NCI-H345 treated with DMSO at 0.1 percent for 48 hours (cell line): ENCODE results near the gene CHST11.

Experiments
- DNase-seq: peaks from one replicate; lab custom pipeline; 2025; ENCODE audit not compliant: unreplicated experiment; lab: John Stamatoyannopoulos, UW

CHST11 gene

DNA sequence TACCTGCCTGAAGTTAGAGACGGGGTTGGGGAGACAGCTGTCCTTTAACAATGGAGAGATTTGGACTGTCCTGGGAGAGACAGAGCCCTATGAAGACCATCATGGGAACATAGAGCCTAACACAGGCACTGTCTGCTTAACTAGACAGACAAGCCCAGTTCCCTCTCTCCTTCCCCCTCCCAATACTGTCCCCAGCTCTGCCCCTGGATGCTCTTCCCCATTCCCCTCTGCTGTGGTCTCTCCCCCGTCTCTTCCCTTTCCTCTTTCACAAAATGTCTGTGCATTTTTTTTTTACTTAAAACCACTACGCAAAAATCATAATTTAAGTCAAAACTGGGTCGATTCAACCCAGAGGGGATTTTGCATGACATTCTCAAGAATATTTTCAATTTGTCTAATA is 232.9 kb downstream of the CHST11 start:
- no peak for DNase-seq

DNA sequence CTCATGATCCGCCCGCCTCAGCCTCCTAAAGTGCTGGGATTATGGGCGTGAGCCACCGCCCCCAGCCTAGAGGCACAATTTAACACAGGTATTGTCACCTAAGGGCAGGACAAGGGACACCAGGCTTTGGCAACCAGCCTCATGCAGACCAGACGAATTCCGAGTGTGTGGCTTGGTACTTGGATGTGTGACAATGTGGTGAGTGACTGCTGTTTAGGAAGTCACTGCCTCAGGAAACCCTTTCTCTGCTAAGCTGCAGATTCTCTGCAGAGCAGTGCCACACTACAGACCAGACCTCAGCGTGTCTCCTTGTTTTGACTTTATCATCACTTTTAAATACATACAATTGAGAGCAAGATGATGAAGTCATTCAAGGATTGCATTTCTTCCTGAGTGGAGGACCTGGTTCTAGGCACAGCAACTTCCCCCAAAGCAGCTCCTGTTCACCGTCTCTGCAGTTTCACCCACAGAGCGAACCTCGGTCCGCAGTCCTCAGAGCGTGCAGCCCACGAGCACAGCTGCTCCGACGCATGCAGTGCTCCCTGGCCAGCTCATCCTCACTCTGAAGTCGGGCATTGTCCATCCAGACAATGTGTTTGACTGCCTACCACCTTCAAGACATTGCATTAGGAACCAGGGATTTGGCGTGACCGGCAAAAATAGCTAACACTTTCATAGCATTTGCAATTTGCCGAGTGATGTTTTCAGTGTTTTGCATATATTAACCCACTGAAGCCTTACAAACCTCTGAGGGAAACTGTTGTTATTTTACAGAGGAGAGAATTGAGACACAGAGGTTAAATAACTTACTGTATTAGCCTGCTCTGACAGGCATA is 235.2 kb downstream of the CHST11 start:
- no peak for DNase-seq

DNA sequence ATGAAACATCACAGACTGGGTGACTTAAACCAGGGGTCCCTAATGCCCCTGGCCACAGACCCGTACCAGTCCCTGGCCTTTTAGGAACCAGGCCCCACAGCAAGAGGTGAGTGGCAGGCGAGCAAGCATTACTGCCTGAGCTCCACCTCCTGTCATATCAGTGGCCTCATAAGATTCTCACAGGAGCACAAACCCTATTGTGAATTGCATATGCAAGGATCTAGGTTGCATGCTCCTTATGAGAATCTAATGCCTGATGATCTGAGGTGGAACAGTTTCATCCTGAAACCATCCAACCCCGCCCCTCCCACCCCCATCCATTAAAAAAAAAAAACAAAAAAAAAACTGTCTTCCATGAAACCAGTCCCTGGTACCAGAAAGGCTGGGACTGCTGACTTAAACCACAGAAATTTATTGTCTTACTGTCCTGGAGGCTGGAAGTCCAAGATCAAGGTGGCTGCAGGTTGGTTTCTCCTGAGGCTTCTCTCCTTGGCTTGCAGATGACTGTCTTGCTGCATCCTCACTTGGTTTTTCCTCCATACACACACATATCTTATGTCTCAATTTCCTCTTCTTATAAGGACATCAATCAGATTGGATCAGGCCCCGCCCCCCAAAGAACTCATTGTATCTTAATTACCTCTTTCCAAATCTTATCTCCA is 235.9 kb downstream of the CHST11 start:
- no peak for DNase-seq

DNA sequence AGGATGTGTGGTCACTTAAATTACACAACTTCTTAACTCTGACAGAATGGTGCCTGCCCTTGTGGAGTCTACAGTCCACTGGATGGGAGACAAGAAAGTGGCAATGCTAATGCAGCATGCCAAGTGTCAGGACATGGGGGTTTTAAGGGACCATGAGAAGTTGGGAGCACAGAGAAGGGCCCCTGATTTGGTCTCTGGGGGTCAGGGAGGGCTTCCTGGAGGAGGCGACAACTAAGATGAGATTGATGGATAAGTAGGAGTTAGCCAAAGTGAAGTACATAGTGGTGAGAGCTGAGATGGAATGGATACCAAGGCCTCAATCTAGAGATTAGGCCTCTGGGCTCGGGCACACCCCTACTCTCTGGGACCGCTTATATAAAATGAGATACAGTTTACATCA is 236.7 kb downstream of the CHST11 start:
- no peak for DNase-seq

DNA sequence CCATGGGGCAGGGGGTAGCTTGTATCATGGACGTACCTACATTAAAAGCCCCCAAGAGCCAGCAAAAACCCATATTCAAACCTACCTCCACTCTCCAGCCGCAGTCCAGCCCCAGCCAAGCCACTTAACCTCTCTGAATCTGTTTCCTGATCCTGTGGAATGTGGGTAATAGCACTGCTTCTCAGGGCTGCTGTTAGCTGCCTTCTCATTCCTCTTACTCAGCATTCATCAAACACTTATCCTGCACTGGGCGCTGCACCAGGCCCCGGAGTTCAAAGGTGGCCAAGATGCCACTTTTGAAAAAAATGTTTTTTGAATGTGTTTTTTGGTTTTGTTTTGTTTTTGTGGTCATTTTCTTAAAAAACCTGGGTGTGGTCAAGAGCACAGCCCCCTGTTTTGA is 237.4 kb downstream of the CHST11 start:
- no peak for DNase-seq

DNA sequence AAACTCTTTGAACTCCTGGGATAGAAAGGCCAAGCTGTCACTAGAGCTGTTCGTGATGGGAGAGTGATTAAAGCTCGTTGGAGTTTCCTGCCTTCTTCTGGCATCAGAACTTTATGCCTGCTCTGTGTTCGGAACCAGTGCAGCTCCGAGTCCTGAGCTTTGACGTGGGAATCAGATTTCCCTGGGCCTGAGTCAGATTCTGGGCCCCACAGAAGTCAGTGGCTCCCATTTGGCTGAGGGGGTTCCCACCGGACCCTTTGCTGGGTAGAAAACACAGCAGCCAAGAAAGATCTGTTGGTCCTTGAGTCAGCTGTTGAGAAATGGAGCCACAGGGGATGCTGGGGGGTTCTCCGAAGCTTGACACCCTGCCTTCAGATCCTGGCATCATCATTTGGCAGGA is 238.0 kb downstream of the CHST11 start:
- no peak for DNase-seq

DNA sequence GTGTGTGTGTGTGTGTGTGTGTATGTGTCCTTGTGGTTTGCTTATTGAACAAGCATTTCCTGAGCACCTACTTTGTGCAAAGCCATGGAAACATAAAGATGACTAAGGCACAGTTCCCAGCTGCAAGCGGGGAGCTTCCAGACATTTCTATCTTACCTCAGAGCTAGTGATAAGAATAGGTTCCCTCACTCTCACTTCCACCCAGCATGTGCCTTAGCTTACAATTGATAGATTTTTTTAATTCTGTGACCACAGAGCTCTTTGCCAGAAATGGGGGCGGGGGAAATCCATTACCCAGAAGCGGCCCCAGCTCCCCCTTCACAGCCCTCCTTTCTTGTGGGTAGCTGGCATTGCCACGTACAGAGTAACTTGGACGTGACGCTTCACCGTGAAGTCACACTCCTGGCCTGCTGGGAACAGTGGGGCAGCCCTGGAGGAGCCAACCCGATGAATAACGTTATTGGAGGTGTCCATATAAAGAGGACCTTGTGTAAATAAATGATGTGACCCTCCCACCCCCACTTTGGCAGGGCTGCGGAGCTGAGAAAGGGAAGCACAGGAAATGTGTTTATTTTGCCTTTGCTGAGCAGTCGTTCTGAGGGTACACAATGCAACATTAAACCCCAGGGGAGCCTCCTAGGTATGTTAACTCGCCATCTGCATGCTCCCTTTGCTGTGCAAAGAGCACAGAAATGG is 238.9 kb downstream of the CHST11 start:
- peak; percentile 95 for DNase-seq

DNA sequence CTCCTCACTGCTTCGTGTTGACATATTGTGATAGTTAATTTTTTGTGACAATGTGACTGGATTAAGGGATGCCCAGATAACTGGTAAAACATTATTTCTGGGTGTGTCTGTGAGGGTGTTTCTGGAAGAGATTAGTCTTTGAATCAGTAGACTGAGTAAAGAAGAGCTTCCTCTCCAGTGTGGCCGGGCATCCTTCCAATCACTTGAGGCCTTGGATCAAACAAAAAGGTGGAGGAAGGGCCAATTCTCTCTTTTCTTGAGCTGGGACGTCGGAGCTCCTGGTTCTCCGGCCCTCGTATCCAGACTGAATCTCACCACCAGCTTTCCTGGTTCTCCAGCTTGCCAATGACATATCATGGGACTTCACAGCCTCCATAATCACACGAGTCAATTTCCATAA is 240.4 kb downstream of the CHST11 start:
- DNase-seq = no peak

DNA sequence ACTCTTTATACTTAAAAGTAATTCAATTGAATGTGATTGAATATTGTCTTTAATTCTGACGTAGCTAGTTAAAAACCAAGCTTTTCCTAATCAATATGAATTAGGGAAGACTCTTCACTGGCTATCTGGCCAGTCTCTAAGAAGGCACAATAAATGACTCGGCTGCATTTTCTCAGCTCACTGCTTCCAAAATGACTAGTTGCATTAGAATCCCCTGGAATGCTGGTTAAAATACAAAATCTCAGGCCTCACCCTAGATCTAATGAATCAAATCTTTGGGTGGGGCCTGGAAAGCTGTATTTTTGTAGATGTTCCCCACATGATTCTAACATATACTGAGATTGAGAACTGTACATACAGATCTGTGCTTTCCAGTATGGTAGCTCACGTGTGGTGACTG is 242.1 kb downstream of the CHST11 start:
- no peak for DNase-seq

DNA sequence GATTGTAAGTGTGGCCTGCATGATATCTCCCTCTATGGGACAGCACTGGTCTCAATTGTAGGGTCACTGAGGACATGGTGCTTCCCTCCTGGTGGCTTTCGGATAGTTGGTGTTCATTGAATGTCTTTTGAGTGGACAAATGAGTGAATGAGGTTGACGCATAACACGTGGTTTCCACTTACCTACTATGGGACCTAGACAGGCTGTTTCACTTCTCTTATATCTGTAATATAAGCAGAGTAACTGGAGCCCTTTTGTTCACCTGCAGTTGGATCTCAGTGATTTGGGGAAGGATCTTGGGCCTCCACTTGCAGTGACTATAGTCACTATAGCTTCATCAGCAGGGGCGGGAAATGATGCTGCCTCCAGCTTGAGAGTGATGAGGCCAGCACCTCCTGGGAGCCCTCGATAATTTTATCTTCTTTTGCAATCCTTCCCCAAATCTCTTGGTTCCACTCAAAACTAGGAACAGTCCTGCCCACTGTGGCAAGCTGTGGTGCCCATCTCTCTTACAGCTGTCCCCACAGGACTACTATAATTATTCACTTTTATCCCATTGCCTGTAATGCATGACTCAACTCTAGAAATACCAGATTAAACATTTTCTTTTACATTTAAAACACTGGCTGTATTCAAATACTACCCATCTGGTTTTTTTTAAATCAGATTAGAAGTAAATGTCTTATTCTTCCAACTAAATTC is 242.9 kb downstream of the CHST11 start:
- no peak for DNase-seq

DNA sequence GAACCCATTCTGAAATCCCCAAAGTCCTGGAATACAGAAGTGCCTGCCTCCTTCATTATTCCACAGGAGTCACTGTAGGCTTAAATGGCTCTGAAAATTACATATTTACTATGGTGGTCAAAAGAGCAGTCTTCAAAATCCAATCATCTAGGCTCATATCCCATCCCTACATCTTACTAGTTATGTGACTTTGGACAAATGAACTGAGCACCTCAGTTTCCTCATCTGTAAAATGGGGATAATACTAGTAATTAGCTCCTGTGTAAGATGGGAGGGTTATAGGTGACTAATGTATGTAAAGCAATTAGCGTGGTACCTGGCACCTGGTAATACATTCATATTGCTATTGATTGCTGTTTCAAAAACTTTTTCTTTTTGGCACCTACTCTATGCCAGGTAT is 243.6 kb downstream of the CHST11 start:
- DNase-seq = no peak

DNA sequence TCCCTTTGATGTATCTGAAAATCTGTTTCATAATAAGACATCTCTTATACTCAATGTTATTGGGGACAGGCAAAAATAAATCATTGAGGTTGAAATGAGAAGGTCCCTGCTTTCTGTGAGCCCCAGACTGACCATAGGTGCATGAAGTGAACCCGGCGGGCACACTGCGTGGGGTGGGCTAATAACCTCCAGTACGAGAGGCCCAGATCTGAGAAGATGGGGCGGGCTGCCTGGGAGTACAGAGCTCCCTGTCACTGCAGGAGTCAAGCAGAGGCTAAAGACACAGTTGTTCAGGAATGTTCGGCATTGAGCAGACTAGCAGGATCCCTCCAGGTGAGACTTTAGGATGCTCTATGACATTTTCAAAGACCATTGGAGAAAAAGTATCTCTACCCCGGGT is 244.6 kb downstream of the CHST11 start:
- DNase-seq = no peak

DNA sequence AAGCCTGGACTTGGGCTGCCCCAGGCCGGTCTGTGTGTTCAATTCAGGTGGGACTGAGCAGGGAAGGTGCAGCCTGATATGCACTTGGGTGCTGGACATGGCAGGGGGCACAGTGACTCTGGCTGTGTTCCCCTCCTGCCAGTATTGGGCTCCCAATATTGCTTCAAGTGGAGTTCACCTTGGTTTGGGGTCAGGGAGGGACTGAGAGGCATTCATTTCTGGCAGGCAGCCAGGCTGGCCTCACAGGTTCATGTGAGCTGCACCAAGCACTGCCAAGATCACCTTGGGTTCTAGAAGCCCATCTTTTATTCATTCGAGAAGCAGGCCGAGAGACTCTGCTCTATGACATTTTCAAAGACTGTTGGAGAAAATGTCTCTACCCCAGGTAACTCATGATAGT is 245.0 kb downstream of the CHST11 start:
- no peak for DNase-seq

DNA sequence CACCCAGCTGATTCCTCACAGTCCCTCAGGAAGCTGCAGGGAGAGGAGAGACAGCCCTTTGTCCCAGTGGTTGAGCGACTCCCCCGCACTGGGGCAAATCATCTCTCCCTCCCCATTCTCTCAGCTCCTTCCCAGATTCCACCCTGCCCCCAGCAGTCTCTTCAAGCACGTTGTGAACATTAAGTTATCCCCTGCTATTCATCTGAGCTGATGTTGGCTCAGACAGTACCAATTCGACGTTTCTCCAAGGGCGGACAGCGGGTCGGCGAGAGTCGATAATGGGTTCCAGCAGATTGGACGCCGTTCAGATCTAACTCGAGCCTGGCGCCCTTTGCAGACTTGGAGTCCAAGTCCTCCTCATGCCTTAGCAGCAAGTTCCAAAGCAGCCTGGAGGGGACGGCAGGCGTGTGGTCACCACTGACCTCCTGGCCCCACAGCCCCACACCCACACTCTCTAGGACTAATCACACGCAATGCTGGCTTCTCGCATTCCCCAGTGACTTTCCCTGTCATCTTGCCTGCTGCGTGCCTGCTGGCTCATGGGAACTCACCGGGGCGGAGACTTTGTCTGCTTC is 245.9 kb downstream of the CHST11 start:
- no peak for DNase-seq

DNA sequence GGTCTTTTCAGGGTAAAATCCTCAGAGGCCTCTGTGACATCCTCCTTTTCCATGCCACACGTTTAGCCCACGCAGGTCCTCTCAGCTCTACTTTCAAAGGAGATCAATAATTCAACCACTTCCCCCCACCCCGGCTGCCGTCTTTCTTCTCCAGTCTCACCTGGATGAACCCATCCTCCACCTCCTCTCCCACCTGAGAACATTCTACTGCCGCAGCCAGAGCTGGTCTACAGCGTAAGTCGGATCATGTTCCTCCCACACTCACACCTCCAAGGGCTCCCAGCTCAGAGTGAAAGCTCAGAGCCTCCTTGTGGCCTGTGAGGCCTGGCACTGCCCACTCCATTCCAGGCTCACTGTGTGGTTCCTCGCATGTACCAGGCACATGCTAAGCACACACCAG is 246.6 kb downstream of the CHST11 start:
- DNase-seq = no peak

DNA sequence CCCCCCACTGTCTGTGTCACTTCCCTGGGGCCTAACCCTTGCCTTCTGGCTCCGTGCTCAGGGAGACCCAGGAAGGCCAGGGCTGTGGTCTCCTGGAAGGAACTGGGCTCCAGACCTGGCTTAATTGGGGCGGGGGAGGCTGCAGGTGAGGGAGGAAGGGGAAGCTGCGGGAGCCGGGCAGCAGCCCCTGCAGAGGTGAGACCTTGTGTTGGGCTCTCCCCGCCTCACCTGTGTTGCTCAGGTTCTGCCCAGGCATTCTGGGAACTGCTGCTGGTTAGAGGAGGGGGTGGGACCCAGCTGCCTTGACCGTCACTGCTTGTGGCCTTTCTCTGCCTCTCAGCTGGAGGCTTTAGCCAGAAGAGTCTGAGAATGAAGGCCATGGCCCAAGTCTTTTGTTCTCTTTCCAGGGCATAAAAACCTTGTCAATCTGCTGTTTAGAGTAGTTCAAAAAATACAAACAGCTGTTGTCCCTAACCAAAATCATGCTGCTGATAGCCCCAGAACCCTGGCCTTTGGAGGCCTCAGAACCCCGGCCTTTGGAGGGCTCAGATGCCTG is 247.6 kb downstream of the CHST11 start:
- no peak for DNase-seq

DNA sequence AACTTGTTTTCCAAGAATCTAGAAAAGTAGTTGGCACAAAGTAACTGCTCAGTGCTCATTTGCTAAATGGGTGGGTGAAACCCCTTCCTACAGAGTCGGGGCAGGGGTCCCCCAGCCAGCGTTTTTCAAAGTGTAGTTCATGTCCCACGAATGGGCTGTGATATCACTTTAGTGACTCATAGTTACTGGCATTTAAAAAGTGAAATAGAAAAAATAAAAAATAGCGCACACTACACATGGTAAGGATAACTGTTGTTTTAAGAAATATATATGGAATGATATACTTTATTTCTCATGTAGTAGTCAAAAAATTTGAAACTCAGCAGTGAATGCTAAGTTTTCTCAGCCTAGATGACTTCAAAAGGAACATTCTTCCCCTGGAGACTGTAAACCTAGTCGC is 250.4 kb downstream of the CHST11 start:
- DNase-seq = no peak

DNA sequence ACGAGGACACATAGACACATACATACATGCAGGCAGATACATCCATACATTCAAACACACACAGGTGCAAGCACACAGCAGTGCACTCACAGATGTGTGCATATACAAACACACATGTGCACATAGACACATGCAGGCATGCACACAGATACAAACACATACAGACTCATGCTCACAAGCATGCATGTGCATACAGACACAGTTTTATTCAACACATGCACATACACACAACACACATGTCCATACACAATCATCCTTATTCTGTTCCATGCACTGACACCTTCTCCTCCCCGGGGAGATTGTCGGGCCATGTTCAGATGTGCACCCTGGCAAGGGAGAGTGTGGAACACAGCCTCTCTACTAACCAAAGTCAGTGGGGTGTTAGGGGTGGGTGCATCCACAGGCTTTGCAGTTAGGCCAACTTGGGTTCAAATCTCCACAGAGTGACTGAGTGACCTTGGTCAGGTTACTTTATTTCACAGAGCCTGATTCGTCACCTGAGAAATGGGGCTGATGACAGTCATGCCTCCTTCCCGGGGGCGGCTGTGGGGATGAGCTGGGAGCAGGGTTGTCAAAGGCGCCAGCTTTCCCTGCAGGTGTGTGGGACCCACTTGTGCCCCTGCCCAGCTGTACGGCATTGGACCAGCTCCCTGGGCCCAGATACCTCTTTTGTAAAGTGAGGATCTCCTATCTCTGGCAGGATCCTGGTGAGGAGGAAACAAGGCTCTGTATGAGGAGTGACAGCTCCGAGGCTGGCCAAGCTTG is 251.2 kb downstream of the CHST11 start:
- no peak for DNase-seq

DNA sequence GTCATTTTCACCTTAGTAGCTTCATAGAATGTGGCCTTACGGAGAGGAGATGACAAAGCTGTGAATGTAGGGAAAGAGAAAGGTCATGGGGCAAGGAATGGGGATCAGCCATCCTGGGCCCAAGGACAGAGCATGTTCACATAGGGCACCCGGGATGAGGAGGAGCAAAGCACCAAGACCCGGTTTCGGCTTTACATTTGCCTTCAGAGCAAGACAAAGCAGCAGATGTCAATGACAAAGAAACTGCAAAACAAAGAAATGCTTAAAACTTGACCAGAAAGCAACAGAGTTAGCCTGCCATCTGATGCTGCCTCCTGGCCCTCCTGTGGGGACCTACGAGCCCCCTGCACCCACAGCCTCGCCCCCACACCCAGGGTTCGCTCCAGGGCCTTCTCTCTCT is 252.1 kb downstream of the CHST11 start:
- DNase-seq = no peak
